Astrocyte (in vitro differentiated cells and primary cell): ENCODE measurements around the gene PTPRN2. TPM values are rescaled to one million over a fixed set of nuclear protein-coding genes. Genes with fewer than 3 reads are reported as not detected.

ENCODE experiments used
- DNase-seq: peaks from one replicate; pipeline ENCODE4 v3.0.0-alpha.2; 2010; ENCODE audit warnings: low read depth
- FAIRE-seq: peaks from 2 replicates; lab custom pipeline; 2011; peaks lifted over from hg19 to GRCh38; lab: Jason Lieb, UNC
- H2AFZ ChIP-seq: 2 replicates; pipeline ENCODE4 v1.6.0; 2012; ENCODE audit warnings: low read depth, low read length, inconsistent platforms
- H3K27ac ChIP-seq: 2 replicates; pipeline ENCODE4 v1.5.1; 2011; ENCODE audit warnings: low read depth, low read length, inconsistent platforms
- H3K27me3 ChIP-seq: 2 replicates; pipeline ENCODE4 v1.6.0; 2011; ENCODE audit warnings: low read length, inconsistent platforms; ENCODE audit not compliant: insufficient read depth
- H3K36me3 ChIP-seq: 2 replicates; pipeline ENCODE4 v1.5.1; 2011; ENCODE audit warnings: low read length, inconsistent platforms; ENCODE audit not compliant: insufficient read depth
- H3K4me1 ChIP-seq: 2 replicates; pipeline ENCODE4 v1.5.1; 2011; ENCODE audit warnings: low read length, inconsistent platforms; ENCODE audit not compliant: insufficient read depth
- H3K4me2 ChIP-seq: 2 replicates; pipeline ENCODE4 v1.6.0; 2012; ENCODE audit warnings: low read length, inconsistent platforms
- H3K4me3 ChIP-seq: 2 replicates; pipeline ENCODE4 v1.5.1; 2011; ENCODE audit warnings: low read depth, mild to moderate bottlenecking, low read length, inconsistent platforms; ENCODE audit not compliant: insufficient read depth
- H3K79me2 ChIP-seq: 2 replicates; pipeline ENCODE4 v1.6.0; 2012; ENCODE audit warnings: mild to moderate bottlenecking, low read length, inconsistent platforms; ENCODE audit not compliant: insufficient read depth
- H3K9ac ChIP-seq: 2 replicates; pipeline ENCODE4 v1.6.0; 2012; ENCODE audit warnings: mild to moderate bottlenecking, low read length, inconsistent platforms
- H3K9me3 ChIP-seq: 2 replicates; pipeline ENCODE4 v1.5.1; 2012; ENCODE audit warnings: low read depth, mild to moderate bottlenecking, low read length, inconsistent platforms; ENCODE audit not compliant: insufficient read depth
- H4K20me1 ChIP-seq: 2 replicates; pipeline ENCODE4 v1.6.0; 2012; ENCODE audit warnings: low read length, inconsistent platforms; ENCODE audit not compliant: insufficient read depth
- H3K27ac Mint-ChIP-seq: one replicate; pipeline ENCODE4 v1.8.0; 2021; ENCODE audit warnings: mild to moderate bottlenecking, mixed read lengths; ENCODE audit not compliant: unreplicated experiment
- H3K27me3 Mint-ChIP-seq: one replicate; pipeline ENCODE4 v1.8.0; 2021; ENCODE audit warnings: low read depth, mixed read lengths; ENCODE audit not compliant: unreplicated experiment
- H3K36me3 Mint-ChIP-seq: one replicate; pipeline ENCODE4 v1.8.0; 2021; ENCODE audit warnings: low read depth, mixed read lengths; ENCODE audit not compliant: unreplicated experiment
- H3K4me1 Mint-ChIP-seq: one replicate; pipeline ENCODE4 v1.8.0; 2021; ENCODE audit warnings: low read depth, mixed read lengths; ENCODE audit not compliant: unreplicated experiment
- H3K4me3 Mint-ChIP-seq: one replicate; pipeline ENCODE4 v1.8.0; 2021; ENCODE audit warnings: mild to moderate bottlenecking, moderate library complexity, mixed read lengths; ENCODE audit not compliant: unreplicated experiment
- H3K9me3 Mint-ChIP-seq: one replicate; pipeline ENCODE4 v1.8.0; 2021; ENCODE audit warnings: mild to moderate bottlenecking, mixed read lengths; ENCODE audit not compliant: unreplicated experiment
- CTCF ChIP-seq: IDR thresholded peaks from 2 replicates; pipeline ENCODE4 v1.5.1; 2011; ENCODE audit warnings: low read depth, mild to moderate bottlenecking, inconsistent platforms, low read length, moderate library complexity; ENCODE audit not compliant: insufficient read depth
- EZH2 ChIP-seq: IDR thresholded peaks from 2 replicates; pipeline ENCODE4 v1.6.1; 2012; ENCODE audit warnings: mild to moderate bottlenecking, low read length, inconsistent platforms; ENCODE audit not compliant: insufficient read depth
- total RNA-seq: library from RNA; stranded (reverse); gene quantifications from 2 replicates; pipeline ENCODE4 v1.2.1, GENCODE V29; 2021

PTPRN2 gene
- total RNA-seq, 1 donor from 2014 or later = 0.09 TPM

GRCh38 chr7:157844141-157844540 lies 743.5 kb downstream of the PTPRN2 start:
- TF ChIP-seq EZH2 (no peak), CTCF (no peak)
- no peak overlapping the region for H2AFZ ChIP-seq
- H3K36me3 Mint-ChIP-seq = no peaks in the 10 kb centered on the region
- H3K36me3 ChIP-seq = no peaks in the 10 kb centered on the region
- H3K9me3 ChIP-seq = peaks cover 13% of the 10 kb centered on the region
- H3K79me2 ChIP-seq = no peaks in the 10 kb centered on the region
- peaks cover 14% of the 10 kb centered on the region for H3K9me3 Mint-ChIP-seq
- no peaks in the 10 kb centered on the region for H3K27me3 ChIP-seq
- no peaks in the 10 kb centered on the region for H3K4me1 ChIP-seq
- H3K4me3 ChIP-seq = no peak overlapping the region
- H3K27me3 Mint-ChIP-seq = no peaks in the 10 kb centered on the region
- no peak for FAIRE-seq
- no peak overlapping the region for H3K27ac ChIP-seq
- DNase-seq = no peak
- no peak overlapping the region for H3K4me2 ChIP-seq
- H3K4me1 Mint-ChIP-seq = no peaks in the 10 kb centered on the region
- no peak overlapping the region for H3K9ac ChIP-seq
- H3K4me3 Mint-ChIP-seq = no peak overlapping the region
- no peak overlapping the region for H3K27ac Mint-ChIP-seq
- H4K20me1 ChIP-seq = no peaks in the 10 kb centered on the region

- Histone ChIP-seq H3K79me2 (no peaks in the 10 kb centered on the region), H3K4me1 (no peaks in the 10 kb centered on the region), H3K36me3 (no peaks in the 10 kb centered on the region), H2AFZ (no peak overlapping the region), H3K27me3 (no peaks in the 10 kb centered on the region), H3K4me2 (no peak overlapping the region), H3K4me3 (no peak overlapping the region), H4K20me1 (no peaks in the 10 kb centered on the region), H3K27ac (no peak overlapping the region), H3K9ac (no peak overlapping the region), H3K9me3 (peaks cover 13% of the 10 kb centered on the region)
- DNase-seq (no peak), FAIRE-seq (no peak)
- H3K36me3 Mint-ChIP-seq = no peaks in the 10 kb centered on the region
- H3K4me3 Mint-ChIP-seq = no peak overlapping the region
- TF ChIP-seq EZH2 (no peak), CTCF (no peak)
- H3K4me1 Mint-ChIP-seq = no peaks in the 10 kb centered on the region
- no peak overlapping the region for H3K27ac Mint-ChIP-seq
- no peaks in the 10 kb centered on the region for H3K27me3 Mint-ChIP-seq
- peaks cover 14% of the 10 kb centered on the region for H3K9me3 Mint-ChIP-seq
Measured at GRCh38 chr7:157843336-157844140, 744.1 kb downstream of the PTPRN2 start.

- H2AFZ ChIP-seq = peak overlapping the region; percentile 10
- no peaks in the 10 kb centered on the region for H3K27me3 Mint-ChIP-seq
- H3K9me3 ChIP-seq = peaks cover 16% of the 10 kb centered on the region
- no peak overlapping the region for H3K4me3 Mint-ChIP-seq
- H3K79me2 ChIP-seq = no peaks in the 10 kb centered on the region
- H3K4me3 ChIP-seq = no peak overlapping the region
- no peaks in the 10 kb centered on the region for H4K20me1 ChIP-seq
- no peak overlapping the region for H3K27ac ChIP-seq
- H3K9ac ChIP-seq = no peak overlapping the region
- H3K27me3 ChIP-seq = no peaks in the 10 kb centered on the region
- H3K27ac Mint-ChIP-seq = no peak overlapping the region
- H3K36me3 Mint-ChIP-seq = no peaks in the 10 kb centered on the region
- peak; percentile 23 for DNase-seq
- H3K4me1 Mint-ChIP-seq = no peaks in the 10 kb centered on the region
- FAIRE-seq = no peak
- TF ChIP-seq CTCF (no peak), EZH2 (no peak)
- H3K4me2 ChIP-seq = peak overlapping the region; percentile 53
- H3K4me1 ChIP-seq = no peaks in the 10 kb centered on the region
- H3K9me3 Mint-ChIP-seq = peaks cover 17% of the 10 kb centered on the region
- no peaks in the 10 kb centered on the region for H3K36me3 ChIP-seq
Measured at GRCh38 chr7:157841773-157842370, 745.8 kb downstream of the PTPRN2 start.
